Retinal pigment epithelial cell (primary cell): ENCODE data around the gene LGR6.
"Not testable (repeated sequence)": the region's sequence is repeated elsewhere in the genome, so short reads cannot be mapped to it uniquely, and the experiment has no call there.

Experiments
- DNase-seq: peaks from one replicate; pipeline ENCODE4 v3.0.0-alpha.2; 2010; ENCODE audit warnings: low read depth
- H3K4me3 ChIP-seq: 2 replicates; pipeline ENCODE4 v1.5.1; 2011; ENCODE audit warnings: mild to moderate bottlenecking, low read length, control low read depth, moderate library complexity
- TF ChIP-seq, protein P1 (sequence below): conservative IDR thresholded peaks from 2 replicates; pipeline ENCODE4 v1.5.1; 2011; ENCODE audit warnings: low read depth, low read length, control low read depth, inconsistent platforms

Gene LGR6

GRCh38 chr1:202189918-202190715, 3.5 kb upstream of the LGR6 start:
- no peak overlapping the region for H3K4me3 ChIP-seq
- no peak for DNase-seq
- TF ChIP-seq, protein P1, sequence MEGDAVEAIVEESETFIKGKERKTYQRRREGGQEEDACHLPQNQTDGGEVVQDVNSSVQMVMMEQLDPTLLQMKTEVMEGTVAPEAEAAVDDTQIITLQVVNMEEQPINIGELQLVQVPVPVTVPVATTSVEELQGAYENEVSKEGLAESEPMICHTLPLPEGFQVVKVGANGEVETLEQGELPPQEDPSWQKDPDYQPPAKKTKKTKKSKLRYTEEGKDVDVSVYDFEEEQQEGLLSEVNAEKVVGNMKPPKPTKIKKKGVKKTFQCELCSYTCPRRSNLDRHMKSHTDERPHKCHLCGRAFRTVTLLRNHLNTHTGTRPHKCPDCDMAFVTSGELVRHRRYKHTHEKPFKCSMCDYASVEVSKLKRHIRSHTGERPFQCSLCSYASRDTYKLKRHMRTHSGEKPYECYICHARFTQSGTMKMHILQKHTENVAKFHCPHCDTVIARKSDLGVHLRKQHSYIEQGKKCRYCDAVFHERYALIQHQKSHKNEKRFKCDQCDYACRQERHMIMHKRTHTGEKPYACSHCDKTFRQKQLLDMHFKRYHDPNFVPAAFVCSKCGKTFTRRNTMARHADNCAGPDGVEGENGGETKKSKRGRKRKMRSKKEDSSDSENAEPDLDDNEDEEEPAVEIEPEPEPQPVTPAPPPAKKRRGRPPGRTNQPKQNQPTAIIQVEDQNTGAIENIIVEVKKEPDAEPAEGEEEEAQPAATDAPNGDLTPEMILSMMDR: peak; percentile 38

- H3K4me3 ChIP-seq, DNase-seq: not testable (repeated sequence)
Measured at GRCh38 chr1:202191391-202191790, 2.2 kb upstream of the LGR6 start.

GRCh38 chr1:202192770-202193613, 607 bp upstream of the LGR6 start:
- no peak for DNase-seq
- no peak overlapping the region for H3K4me3 ChIP-seq

GRCh38 chr1:202194328-202194648, 689 bp downstream of the LGR6 start:
- DNase-seq: no peak
- TF ChIP-seq, protein P1: no peak
- no peak overlapping the region for H3K4me3 ChIP-seq

More at GRCh38 chr1:202192770-202193613, 607 bp upstream of the LGR6 start:
- TF ChIP-seq, protein P1: peak; percentile 92

GRCh38 chr1:202197653-202198365, 4.2 kb downstream of the LGR6 start:
- no peak overlapping the region for H3K4me3 ChIP-seq
- TF ChIP-seq, protein P1: no peak
- no peak for DNase-seq

- no peak overlapping the region for H3K4me3 ChIP-seq
- no peak for DNase-seq
Measured at GRCh38 chr1:202198366-202198724, 4.7 kb downstream of the LGR6 start.

More at GRCh38 chr1:202198366-202198724, 4.7 kb downstream of the LGR6 start:
- TF ChIP-seq, protein P1: no peak
